HUES6 (cell line): Measurements from ENCODE around the gene LRRFIP2.

Experiments used
- H3K27ac ChIP-seq: 2 replicates; pipeline ENCODE4 v1.7.0; 2013; ENCODE audit warnings: low read depth, mild to moderate bottlenecking, low read length, inconsistent platforms
- H3K27me3 ChIP-seq: 2 replicates; pipeline ENCODE4 v1.6.1; 2013; ENCODE audit warnings: low read length; ENCODE audit not compliant: control insufficient read depth, insufficient read depth
- H3K36me3 ChIP-seq: 2 replicates; pipeline ENCODE4 v1.6.1; 2013; ENCODE audit warnings: low read length; ENCODE audit not compliant: control insufficient read depth, insufficient read depth
- H3K4me1 ChIP-seq: 2 replicates; pipeline ENCODE4 v1.6.1; 2013; ENCODE audit warnings: low read length; ENCODE audit not compliant: control insufficient read depth, insufficient read depth
- H3K4me3 ChIP-seq: 2 replicates; pipeline ENCODE4 v1.5.1; 2013; ENCODE audit warnings: low read depth, low read length
- H3K9ac ChIP-seq: one replicate; pipeline ENCODE4 v1.6.1; 2013; ENCODE audit warnings: mild to moderate bottlenecking, low read length
- H3K9me3 ChIP-seq: 2 replicates; pipeline ENCODE4 v1.6.1; 2013; ENCODE audit warnings: low read depth, low read length; ENCODE audit not compliant: control insufficient read depth, insufficient read depth

The LRRFIP2 gene

GRCh38 chr3:37041546-37042195 is 132.7 kb downstream of the LRRFIP2 start:
- Histone ChIP-seq H3K9me3 (no peaks in the 10 kb centered on the region; the same call in 1 of the 2 replicates), H3K27me3 (no peaks in the 10 kb centered on the region), H3K4me1 (no peaks in the 10 kb centered on the region), H3K9ac (no peak overlapping the region), H3K4me3 (no peak overlapping the region), H3K36me3 (peaks cover 58% of the 10 kb centered on the region), H3K27ac (no peak overlapping the region)

GRCh38 chr3:37040231-37040630 is 134.2 kb downstream of the LRRFIP2 start:
- Histone ChIP-seq H3K36me3 (peaks cover 67% of the 10 kb centered on the region), H3K9ac (no peak overlapping the region), H3K27me3 (no peaks in the 10 kb centered on the region), H3K4me1 (no peaks in the 10 kb centered on the region), H3K9me3 (peaks cover 7% of the 10 kb centered on the region; the same call in 1 of the 2 replicates), H3K4me3 (no peak overlapping the region), H3K27ac (no peak overlapping the region)

GRCh38 chr3:37039161-37039846 is 135.1 kb downstream of the LRRFIP2 start:
- Histone ChIP-seq H3K4me3 (no peak overlapping the region), H3K36me3 (peaks cover 75% of the 10 kb centered on the region), H3K9ac (no peak overlapping the region)

GRCh38 chr3:37037352-37037751 is 137.0 kb downstream of the LRRFIP2 start:
- Histone ChIP-seq H3K4me3 (no peak overlapping the region), H3K27ac (no peak overlapping the region), H3K4me1 (no peaks in the 10 kb centered on the region), H3K9me3 (peaks cover 9% of the 10 kb centered on the region; the same call in 1 of the 2 replicates), H3K9ac (no peak overlapping the region), H3K36me3 (peaks cover 91% of the 10 kb centered on the region), H3K27me3 (no peaks in the 10 kb centered on the region)

More at GRCh38 chr3:37039161-37039846, 135.1 kb downstream of the LRRFIP2 start:
- Histone ChIP-seq H3K27ac (no peak overlapping the region), H3K4me1 (no peaks in the 10 kb centered on the region), H3K9me3 (peaks cover 9% of the 10 kb centered on the region; the same call in 1 of the 2 replicates), H3K27me3 (no peaks in the 10 kb centered on the region)

- H3K9ac ChIP-seq, result no peak overlapping the region
Measured at GRCh38 chr3:37032961-37033360, 141.4 kb downstream of the LRRFIP2 start.

GRCh38 chr3:37031096-37031682 is 143.2 kb downstream of the LRRFIP2 start:
- H3K9ac ChIP-seq, result no peak overlapping the region
- peaks cover 91% of the 10 kb centered on the region for H3K36me3 ChIP-seq
- H3K27me3 ChIP-seq, result no peaks in the 10 kb centered on the region
- peaks cover 9% of the 10 kb centered on the region; the same call in 1 of the 2 replicates for H3K9me3 ChIP-seq
- H3K4me3 ChIP-seq, result no peak overlapping the region
- H3K27ac ChIP-seq, result no peak overlapping the region
- no peaks in the 10 kb centered on the region for H3K4me1 ChIP-seq

More at GRCh38 chr3:37032961-37033360, 141.4 kb downstream of the LRRFIP2 start:
- Histone ChIP-seq H3K36me3 (peaks cover 93% of the 10 kb centered on the region), H3K27me3 (no peaks in the 10 kb centered on the region), H3K4me3 (no peak overlapping the region), H3K27ac (no peak overlapping the region), H3K9me3 (peaks cover 9% of the 10 kb centered on the region; the same call in 1 of the 2 replicates), H3K4me1 (no peaks in the 10 kb centered on the region)

- H3K27me3 ChIP-seq, result no peaks in the 10 kb centered on the region
- no peaks in the 10 kb centered on the region for H3K4me1 ChIP-seq
- H3K27ac ChIP-seq, result no peak overlapping the region
- H3K36me3 ChIP-seq, result peaks cover 91% of the 10 kb centered on the region
- H3K4me3 ChIP-seq, result no peak overlapping the region
- H3K9me3 ChIP-seq, result peaks cover 3% of the 10 kb centered on the region; the same call in 1 of the 2 replicates
- H3K9ac ChIP-seq, result no peak overlapping the region
Measured at GRCh38 chr3:37030588-37030987, 143.8 kb downstream of the LRRFIP2 start.

- no peak overlapping the region for H3K9ac ChIP-seq
- no peaks in the 10 kb centered on the region for H3K9me3 ChIP-seq
- H3K27ac ChIP-seq, result no peak overlapping the region
- H3K4me3 ChIP-seq, result no peak overlapping the region
- H3K4me1 ChIP-seq, result no peaks in the 10 kb centered on the region
- H3K36me3 ChIP-seq, result peaks cover 88% of the 10 kb centered on the region
- no peaks in the 10 kb centered on the region for H3K27me3 ChIP-seq
Measured at GRCh38 chr3:37029516-37030163, 144.7 kb downstream of the LRRFIP2 start.

GRCh38 chr3:37029111-37029510 is 145.3 kb downstream of the LRRFIP2 start:
- H3K4me3 ChIP-seq, result no peak overlapping the region
- H3K4me1 ChIP-seq, result no peaks in the 10 kb centered on the region
- H3K36me3 ChIP-seq, result peaks cover 88% of the 10 kb centered on the region
- H3K27me3 ChIP-seq, result no peaks in the 10 kb centered on the region
- H3K27ac ChIP-seq, result no peak overlapping the region
- no peaks in the 10 kb centered on the region for H3K9me3 ChIP-seq
- H3K9ac ChIP-seq, result no peak overlapping the region

- Histone ChIP-seq H3K27ac (no peak overlapping the region), H3K9ac (no peak overlapping the region), H3K36me3 (peaks cover 87% of the 10 kb centered on the region), H3K4me1 (no peaks in the 10 kb centered on the region), H3K4me3 (no peak overlapping the region), H3K27me3 (no peaks in the 10 kb centered on the region), H3K9me3 (no peaks in the 10 kb centered on the region)
Measured at GRCh38 chr3:37028329-37028728, 146.1 kb downstream of the LRRFIP2 start.
